Trophoblast cell (in vitro differentiated cells and primary cell): ENCODE measurements around the gene CARTPT.

Source experiments
- DNase-seq, 2 donors: peaks; one replicate each; pipeline ENCODE4 v3.0.0-alpha.2; 2016
- H2AFZ ChIP-seq: 2 replicates; pipeline ENCODE4 v1.6.1; 2013; ENCODE audit warnings: low read length, moderate library complexity, mild to moderate bottlenecking; ENCODE audit not compliant: insufficient read depth, poor library complexity
- H2AK5ac ChIP-seq: 2 replicates; pipeline ENCODE4 v1.6.1; 2013; ENCODE audit warnings: mild to moderate bottlenecking, low read length
- H2BK120ac ChIP-seq: 2 replicates; pipeline ENCODE4 v1.6.1; 2013; ENCODE audit warnings: low read length, mild to moderate bottlenecking, moderate library complexity; ENCODE audit not compliant: insufficient read depth, poor library complexity
- H2BK12ac ChIP-seq: 2 replicates; pipeline ENCODE4 v1.6.1; 2013; ENCODE audit warnings: mild to moderate bottlenecking, low read length, moderate library complexity
- H2BK5ac ChIP-seq: 2 replicates; pipeline ENCODE4 v1.6.1; 2013; ENCODE audit warnings: low read length, low read depth, moderate library complexity, mild to moderate bottlenecking; ENCODE audit not compliant: poor library complexity
- H3K14ac ChIP-seq: 2 replicates; pipeline ENCODE4 v1.6.1; 2013; ENCODE audit warnings: mild to moderate bottlenecking, low read length
- H3K18ac ChIP-seq: 2 replicates; pipeline ENCODE4 v1.6.1; 2013; ENCODE audit warnings: mild to moderate bottlenecking, low read length
- H3K23ac ChIP-seq: 2 replicates; pipeline ENCODE4 v1.6.1; 2013; ENCODE audit warnings: low read length
- H3K27ac ChIP-seq: 2 replicates; pipeline ENCODE4 v1.5.1; 2013; ENCODE audit warnings: low read depth, mild to moderate bottlenecking, inconsistent platforms, low read length, moderate library complexity
- H3K27me3 ChIP-seq: 2 replicates; pipeline ENCODE4 v1.6.1; 2013; ENCODE audit warnings: inconsistent platforms, mild to moderate bottlenecking, low read length, moderate library complexity; ENCODE audit not compliant: insufficient read depth
- H3K36me3 ChIP-seq, 2 experiments: 1 replicate in 1 of 2; 2 replicates in 1 of 2; pipeline ENCODE4 v1.6.1; 2013; ENCODE audit warnings: low read length in 2 of 2, mild to moderate bottlenecking in 2 of 2, moderate library complexity in 1 of 2; ENCODE audit not compliant: insufficient read depth in 2 of 2, control insufficient read depth in 1 of 2
- H3K4ac ChIP-seq: 2 replicates; pipeline ENCODE4 v1.6.1; 2013; ENCODE audit warnings: low read depth, mild to moderate bottlenecking, low read length, moderate library complexity
- H3K4me1 ChIP-seq, 2 experiments: 1 replicate in 1 of 2; 2 replicates in 1 of 2; pipeline ENCODE4 v1.6.1; 2013; ENCODE audit warnings: low read length in 2 of 2, mild to moderate bottlenecking in 2 of 2, moderate library complexity in 1 of 2; ENCODE audit not compliant: insufficient read depth in 2 of 2, control insufficient read depth in 1 of 2
- H3K4me2 ChIP-seq: 2 replicates; pipeline ENCODE4 v1.6.1; 2013; ENCODE audit warnings: inconsistent platforms, mild to moderate bottlenecking, low read length, moderate library complexity
- H3K4me3 ChIP-seq: 2 replicates; pipeline ENCODE4 v1.5.1; 2013; ENCODE audit warnings: mild to moderate bottlenecking, low read depth, low read length, inconsistent platforms
- H3K79me1 ChIP-seq: one replicate; pipeline ENCODE4 v1.6.1; 2013; ENCODE audit warnings: low read length
- H3K79me2 ChIP-seq: 2 replicates; pipeline ENCODE4 v1.6.1; 2013; ENCODE audit warnings: low read length, mild to moderate bottlenecking; ENCODE audit not compliant: control insufficient read depth, insufficient read depth, poor library complexity
- H3K9ac ChIP-seq: 2 replicates; pipeline ENCODE4 v1.6.1; 2013; ENCODE audit warnings: mild to moderate bottlenecking, low read length
- H3K9me3 ChIP-seq: 2 replicates; pipeline ENCODE4 v1.6.1; 2013; ENCODE audit warnings: low read depth, mild to moderate bottlenecking, control low read depth, inconsistent platforms, low read length; ENCODE audit not compliant: insufficient read depth
- H4K12ac ChIP-seq: 2 replicates; pipeline ENCODE4 v1.6.1; 2013; ENCODE audit warnings: low read depth, mild to moderate bottlenecking, low read length, moderate library complexity
- H4K8ac ChIP-seq: 2 replicates; pipeline ENCODE4 v1.6.1; 2013; ENCODE audit warnings: low read depth, mild to moderate bottlenecking, low read length, moderate library complexity
- H4K91ac ChIP-seq: one replicate; pipeline ENCODE4 v1.6.1; 2013; ENCODE audit warnings: low read depth, mild to moderate bottlenecking, low read length, moderate library complexity
- WGBS: extraction: QIAGEN DNeasy Blood & Tissue Kit; methylation state at CpG from one replicate; pipeline ENCODE4 v1.1.7; 2013; ENCODE audit warnings: missing lambda C conversion rate; ENCODE audit not compliant: insufficient read length, insufficient coverage; ENCODE audit errors: extremely low coverage; 5-methylcytosine and 5-hydroxymethylcytosine counted together

The CARTPT gene

GRCh38 chr5:71762826-71763225, 43.8 kb downstream of the CARTPT start:
- no peak overlapping the region for H2AFZ ChIP-seq

GRCh38 chr5:71767661-71768060, 48.6 kb downstream of the CARTPT start:
- no peak overlapping the region for H3K9ac ChIP-seq
- H4K91ac ChIP-seq, result no peak overlapping the region
- H2AFZ ChIP-seq, result no peak overlapping the region
- H3K79me2 ChIP-seq, result no peaks in the 10 kb centered on the region
- no peak overlapping the region for H3K27ac ChIP-seq
- no peaks in the 10 kb centered on the region for H3K79me1 ChIP-seq
- no peaks in the 10 kb centered on the region for H3K36me3 ChIP-seq
- H3K14ac ChIP-seq, result no peak overlapping the region
- no peaks in the 10 kb centered on the region for H3K9me3 ChIP-seq
- H3K4ac ChIP-seq, result no peak overlapping the region
- no peak overlapping the region for H3K23ac ChIP-seq
- no peak overlapping the region for H4K8ac ChIP-seq
- no peak overlapping the region for H2AK5ac ChIP-seq
- no peak overlapping the region for H3K4me2 ChIP-seq
- no peak for DNase-seq
- no peaks in the 10 kb centered on the region for H3K27me3 ChIP-seq
- H2BK5ac ChIP-seq, result no peak overlapping the region
- H3K4me1 ChIP-seq, result no peaks in the 10 kb centered on the region
- no peak overlapping the region for H2BK120ac ChIP-seq
- no peak overlapping the region for H4K12ac ChIP-seq
- H2BK12ac ChIP-seq, result no peak overlapping the region
- H3K18ac ChIP-seq, result no peak overlapping the region
- H3K4me3 ChIP-seq, result no peak overlapping the region

More at GRCh38 chr5:71762826-71763225, 43.8 kb downstream of the CARTPT start:
- no peak overlapping the region for H3K4ac ChIP-seq
- no CpG with 5 or more reads among the region's 5 CpGs for WGBS
- no peak overlapping the region for H4K12ac ChIP-seq
- H3K23ac ChIP-seq, result no peak overlapping the region
- H3K4me2 ChIP-seq, result no peak overlapping the region
- no peak overlapping the region for H2AK5ac ChIP-seq
- no peak overlapping the region for H4K91ac ChIP-seq
- H3K4me3 ChIP-seq, result no peak overlapping the region
- H3K9me3 ChIP-seq, result no peaks in the 10 kb centered on the region
- H3K79me1 ChIP-seq, result no peaks in the 10 kb centered on the region
- no peak overlapping the region for H3K18ac ChIP-seq
- H2BK120ac ChIP-seq, result no peak overlapping the region
- no peak overlapping the region for H3K27ac ChIP-seq
- no peak for DNase-seq
- H3K27me3 ChIP-seq, result no peaks in the 10 kb centered on the region
- H3K79me2 ChIP-seq, result no peaks in the 10 kb centered on the region
- no peaks in the 10 kb centered on the region for H3K36me3 ChIP-seq
- no peak overlapping the region for H3K9ac ChIP-seq
- H3K4me1 ChIP-seq, result no peaks in the 10 kb centered on the region
- H4K8ac ChIP-seq, result no peak overlapping the region
- no peak overlapping the region for H2BK5ac ChIP-seq
- H3K14ac ChIP-seq, result no peak overlapping the region
- no peak overlapping the region for H2BK12ac ChIP-seq

GRCh38 chr5:71769287-71769686, 50.2 kb downstream of the CARTPT start:
- Histone ChIP-seq H3K14ac (no peak overlapping the region), H3K4me3 (no peak overlapping the region), H2BK120ac (no peak overlapping the region), H3K4ac (no peak overlapping the region), H3K27ac (no peak overlapping the region), H3K79me1 (no peaks in the 10 kb centered on the region), H2BK5ac (no peak overlapping the region), H3K4me1 (no peaks in the 10 kb centered on the region), H3K9ac (no peak overlapping the region), H2AK5ac (no peak overlapping the region), H3K23ac (no peak overlapping the region), H3K79me2 (no peaks in the 10 kb centered on the region), H3K27me3 (no peaks in the 10 kb centered on the region), H4K91ac (no peak overlapping the region), H3K4me2 (no peak overlapping the region), H3K9me3 (no peaks in the 10 kb centered on the region), H2BK12ac (no peak overlapping the region), H4K8ac (no peak overlapping the region), H2AFZ (no peak overlapping the region), H3K18ac (no peak overlapping the region), H3K36me3 (no peaks in the 10 kb centered on the region), H4K12ac (no peak overlapping the region)
- no peak for DNase-seq

GRCh38 chr5:71770381-71770780, 51.3 kb downstream of the CARTPT start:
- H2BK5ac ChIP-seq, result no peak overlapping the region
- no peak overlapping the region for H3K23ac ChIP-seq
- H3K27ac ChIP-seq, result no peak overlapping the region
- no peak overlapping the region for H2BK12ac ChIP-seq
- no peaks in the 10 kb centered on the region for H3K9me3 ChIP-seq
- H4K8ac ChIP-seq, result no peak overlapping the region
- no peaks in the 10 kb centered on the region for H3K36me3 ChIP-seq
- H3K14ac ChIP-seq, result no peak overlapping the region
- H3K18ac ChIP-seq, result no peak overlapping the region
- no peaks in the 10 kb centered on the region for H3K4me1 ChIP-seq
- H3K4me2 ChIP-seq, result no peak overlapping the region
- H2BK120ac ChIP-seq, result no peak overlapping the region
- no peak overlapping the region for H3K4me3 ChIP-seq
- no peaks in the 10 kb centered on the region for H3K79me2 ChIP-seq
- H4K91ac ChIP-seq, result no peak overlapping the region
- H3K27me3 ChIP-seq, result no peaks in the 10 kb centered on the region
- no peak overlapping the region for H3K9ac ChIP-seq
- H4K12ac ChIP-seq, result no peak overlapping the region
- H3K79me1 ChIP-seq, result no peaks in the 10 kb centered on the region
- no peak for DNase-seq
- no peak overlapping the region for H2AFZ ChIP-seq
- H2AK5ac ChIP-seq, result no peak overlapping the region
- H3K4ac ChIP-seq, result no peak overlapping the region
